NOMO-1 treated with dmso at 0.1 percent for 144 hours (cell line): ENCODE results near the gene THRB.

Experiments
- DNase-seq: peaks from one replicate; lab custom pipeline; 2025; ENCODE audit not compliant: unreplicated experiment; lab: John Stamatoyannopoulos, UW

Gene THRB

GRCh38 chr3:24316887-24317383, 177.7 kb downstream of the THRB start:
- no peak for DNase-seq

- DNase-seq: no peak
These were observed 178.7 kb downstream of the THRB start for GRCh38 chr3:24315971-24316370.

DNA sequence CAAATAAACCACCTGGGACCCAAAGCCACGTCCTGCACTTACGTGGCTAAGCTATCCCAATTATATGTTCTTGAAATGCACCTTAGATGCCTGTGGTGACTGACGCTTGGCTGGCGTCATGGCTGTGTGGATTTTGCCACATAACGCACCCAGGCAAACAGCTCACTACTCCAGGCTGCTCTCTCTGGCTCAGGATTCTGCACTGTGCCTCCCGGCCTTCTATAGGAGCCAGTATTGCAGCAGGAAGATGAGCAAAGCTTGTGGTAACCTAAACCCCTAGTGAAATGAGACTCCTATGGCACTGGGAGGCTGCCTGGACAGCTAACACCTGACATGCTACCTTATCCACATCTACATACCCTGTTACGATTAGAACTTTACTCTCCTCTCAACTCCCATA, 179.3 kb downstream of the THRB start:
- no peak for DNase-seq

- no peak for DNase-seq
These were observed 182.8 kb downstream of the THRB start for GRCh38 chr3:24311881-24312280.

- no peak for DNase-seq
These were observed 183.8 kb downstream of the THRB start for GRCh38 chr3:24310887-24311286.

DNA sequence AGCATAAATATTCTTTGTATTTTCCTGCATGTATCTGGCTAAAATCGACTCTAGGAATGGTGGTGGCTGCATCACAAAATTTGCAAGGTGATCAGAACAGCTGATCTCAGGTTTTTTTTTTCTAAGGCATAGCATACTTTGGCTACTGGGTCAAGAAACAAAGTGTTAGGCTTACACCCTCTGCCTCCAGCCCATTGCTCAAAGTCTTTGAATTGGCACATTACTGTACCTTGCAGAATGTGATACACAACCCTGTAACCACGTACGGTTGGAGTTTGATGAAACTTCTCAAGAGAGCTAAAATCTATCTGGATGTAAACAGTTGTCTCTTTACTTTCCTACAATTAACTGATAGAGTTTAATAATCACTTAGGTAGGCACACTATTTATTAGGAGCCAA, 188.1 kb downstream of the THRB start:
- no peak for DNase-seq

- no peak for DNase-seq
These were observed 188.7 kb downstream of the THRB start for GRCh38 chr3:24305795-24306467.

DNA sequence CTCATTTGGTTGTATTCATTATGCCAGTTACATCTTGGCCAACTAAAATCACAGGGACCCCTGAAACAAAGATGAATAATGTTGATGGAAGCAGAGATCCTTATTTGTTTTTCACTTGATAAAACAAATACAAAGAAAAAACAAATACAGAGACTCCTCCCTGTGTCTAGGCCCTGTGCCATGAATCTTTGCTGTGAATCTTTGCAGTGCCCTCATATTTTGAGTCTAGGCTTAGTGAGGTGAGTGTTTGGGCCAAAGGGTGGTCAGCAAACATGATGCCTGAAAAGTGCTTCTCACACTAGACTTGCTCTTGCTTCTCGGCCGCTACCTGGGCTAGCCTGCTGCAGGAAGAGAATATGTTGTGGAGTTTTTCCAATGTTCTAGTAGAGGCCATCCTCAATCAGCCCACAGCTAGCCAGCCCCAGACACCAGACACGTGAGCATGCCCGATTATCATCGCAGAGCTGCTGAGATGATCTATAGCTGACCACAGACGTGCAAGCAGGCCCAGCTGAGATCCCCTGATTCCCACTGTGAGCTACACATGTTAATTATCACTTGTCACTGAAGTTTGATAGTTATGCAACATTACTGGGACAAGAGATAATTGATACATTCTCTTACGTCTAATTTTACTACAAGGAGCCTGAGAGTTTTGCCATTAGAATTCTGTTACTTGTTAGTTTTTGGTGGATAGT, 191.4 kb downstream of the THRB start:
- DNase-seq: no peak

GRCh38 chr3:24302396-24302795, 192.3 kb downstream of the THRB start:
- no peak for DNase-seq

- DNase-seq: no peak
These were observed 193.7 kb downstream of the THRB start for GRCh38 chr3:24300949-24301348.

DNA sequence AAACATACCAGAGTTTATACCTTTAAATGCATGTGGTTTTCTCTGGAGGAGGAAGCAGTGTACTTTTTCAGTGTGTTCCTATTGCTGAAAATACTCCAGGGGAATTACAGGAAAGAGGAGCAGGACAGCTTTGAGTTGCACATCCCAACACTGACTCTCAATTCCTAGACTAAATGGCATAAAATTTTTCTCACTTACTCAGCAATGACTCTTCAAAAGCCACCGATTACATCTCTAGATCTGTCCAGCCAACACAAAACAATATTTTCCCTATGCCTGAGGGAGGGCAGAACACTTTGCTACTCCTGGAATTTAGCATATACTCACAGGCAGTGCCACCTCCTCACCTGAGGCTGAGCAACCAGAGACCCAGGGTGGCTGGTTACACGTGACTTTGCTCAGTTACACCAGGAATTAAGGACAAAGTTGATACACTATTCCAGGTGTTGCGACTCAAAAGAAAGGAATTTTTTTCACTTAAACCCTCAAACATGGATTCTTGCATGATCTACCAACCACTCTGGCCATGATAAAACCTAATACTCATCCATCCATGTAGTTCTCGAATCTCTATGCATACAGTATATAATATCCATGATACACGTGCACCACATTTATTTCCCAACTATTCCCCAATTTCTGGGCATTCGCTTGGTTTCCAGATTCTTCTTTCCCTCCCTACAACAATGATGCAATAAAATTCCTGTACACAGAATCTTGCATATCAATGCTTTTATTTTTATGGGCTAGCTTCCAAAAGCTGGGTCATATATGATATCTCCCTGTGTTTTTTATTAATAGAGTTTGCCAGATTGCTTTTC, 194.6 kb downstream of the THRB start:
- DNase-seq: no peak

- no peak for DNase-seq
These were observed 195.3 kb downstream of the THRB start for GRCh38 chr3:24299246-24299805.

GRCh38 chr3:24296441-24297205, 198.0 kb downstream of the THRB start:
- no peak for DNase-seq

GRCh38 chr3:24294150-24294549, 200.5 kb downstream of the THRB start:
- DNase-seq: no peak

- DNase-seq: no peak
These were observed 203.0 kb downstream of the THRB start for GRCh38 chr3:24291646-24292045.

DNA sequence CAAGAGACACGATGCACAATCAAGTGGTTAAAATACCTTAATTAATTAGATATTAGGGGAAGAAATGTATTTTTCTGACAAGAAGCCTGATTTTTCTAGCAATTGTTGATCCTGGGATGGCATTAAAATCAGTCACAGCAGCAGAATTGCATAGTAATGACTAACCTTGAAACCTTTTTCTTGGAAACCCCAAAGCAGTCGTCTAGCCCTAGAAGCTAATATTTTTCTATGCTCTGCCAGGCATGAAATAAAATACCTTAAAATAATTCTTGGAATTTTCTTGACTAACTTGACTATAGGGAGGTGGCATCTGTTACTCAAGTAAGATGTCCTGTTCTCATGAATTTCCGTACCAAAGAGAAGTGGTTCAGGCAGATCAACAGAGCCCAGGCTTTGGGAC, 204.1 kb downstream of the THRB start:
- DNase-seq: no peak

DNA sequence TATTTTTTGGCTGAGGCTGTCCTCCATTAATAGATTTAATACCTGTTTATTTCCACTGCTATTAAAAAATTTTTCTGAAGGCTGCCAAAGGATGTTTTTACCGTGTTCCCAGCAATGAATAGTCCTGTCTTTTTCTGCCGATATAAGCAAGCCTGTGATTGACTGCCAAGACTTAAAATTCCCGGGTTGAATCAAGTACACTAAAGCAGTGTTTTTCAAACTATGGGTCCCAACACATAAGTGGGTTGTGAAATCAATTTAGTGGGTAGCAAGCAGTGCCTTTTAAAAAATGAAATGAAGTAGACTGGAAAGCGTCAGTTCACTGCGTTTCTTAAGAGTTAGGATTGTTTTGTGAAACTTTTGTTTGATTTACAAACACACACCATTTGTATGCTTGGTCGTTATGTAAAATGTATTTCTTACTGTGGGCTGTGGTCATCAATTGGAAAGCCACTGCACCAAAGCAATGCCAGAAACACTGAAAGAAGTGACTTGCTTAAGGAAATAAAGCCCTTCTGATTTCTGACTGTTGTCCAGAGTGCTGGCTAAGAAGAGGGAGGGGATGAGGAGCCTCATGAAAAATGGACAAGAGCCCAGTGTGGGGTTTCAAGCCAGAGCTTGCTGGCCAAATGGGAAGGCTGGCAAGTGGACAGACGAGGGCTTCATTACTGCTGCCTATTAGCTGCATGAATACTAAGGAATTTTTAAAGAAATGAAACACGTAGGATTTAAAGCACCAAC, 206.0 kb downstream of the THRB start:
- no peak for DNase-seq

- no peak for DNase-seq
These were observed 206.7 kb downstream of the THRB start for GRCh38 chr3:24287755-24288450.

- no peak for DNase-seq
These were observed 208.2 kb downstream of the THRB start for GRCh38 chr3:24286405-24286804.
